Measurements from ENCODE around the gene RAD18.

- TF ChIP-seq CTCF (IDR thresholded peaks at IDR 0.05) (no peak), NFIC (IDR thresholded peaks at IDR 0.05; ENCODE audit: borderline replicate concordance) (no peak), TAF1 (IDR thresholded peaks at IDR 0.05; ENCODE audit: borderline replicate concordance, low read depth, low read length) (no peak), EP300 (IDR thresholded peaks at IDR 0.05; ENCODE audit: borderline replicate concordance in 1 of 2, low read depth in 1 of 2, low read length in 1 of 2) (no peak), MXI1 (IDR thresholded peaks at IDR 0.05; ENCODE audit: low read depth, low read length) (no peak), YY1 (IDR thresholded peaks at IDR 0.05; ENCODE audit: low read depth) (no peak), RXRA (IDR thresholded peaks at IDR 0.05; ENCODE audit: borderline replicate concordance, low read depth) (no peak), RAD21 (IDR thresholded peaks at IDR 0.05; ENCODE audit: low read length) (no peak), RCOR1 (IDR thresholded peaks at IDR 0.05; ENCODE audit: low read length) (no peak), JUND (IDR thresholded peaks at IDR 0.05) (no peak), NRF1 (IDR thresholded peaks at IDR 0.05; ENCODE audit: low read depth, low read length) (no peak)
- TF ChIP-seq, protein P1, sequence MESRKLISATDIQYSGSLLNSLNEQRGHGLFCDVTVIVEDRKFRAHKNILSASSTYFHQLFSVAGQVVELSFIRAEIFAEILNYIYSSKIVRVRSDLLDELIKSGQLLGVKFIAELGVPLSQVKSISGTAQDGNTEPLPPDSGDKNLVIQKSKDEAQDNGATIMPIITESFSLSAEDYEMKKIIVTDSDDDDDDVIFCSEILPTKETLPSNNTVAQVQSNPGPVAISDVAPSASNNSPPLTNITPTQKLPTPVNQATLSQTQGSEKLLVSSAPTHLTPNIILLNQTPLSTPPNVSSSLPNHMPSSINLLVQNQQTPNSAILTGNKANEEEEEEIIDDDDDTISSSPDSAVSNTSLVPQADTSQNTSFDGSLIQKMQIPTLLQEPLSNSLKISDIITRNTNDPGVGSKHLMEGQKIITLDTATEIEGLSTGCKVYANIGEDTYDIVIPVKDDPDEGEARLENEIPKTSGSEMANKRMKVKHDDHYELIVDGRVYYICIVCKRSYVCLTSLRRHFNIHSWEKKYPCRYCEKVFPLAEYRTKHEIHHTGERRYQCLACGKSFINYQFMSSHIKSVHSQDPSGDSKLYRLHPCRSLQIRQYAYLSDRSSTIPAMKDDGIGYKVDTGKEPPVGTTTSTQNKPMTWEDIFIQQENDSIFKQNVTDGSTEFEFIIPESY (IDR thresholded peaks at IDR 0.05; ENCODE audit: borderline replicate concordance, low read depth): no peak
- TF ChIP-seq, protein P2, sequence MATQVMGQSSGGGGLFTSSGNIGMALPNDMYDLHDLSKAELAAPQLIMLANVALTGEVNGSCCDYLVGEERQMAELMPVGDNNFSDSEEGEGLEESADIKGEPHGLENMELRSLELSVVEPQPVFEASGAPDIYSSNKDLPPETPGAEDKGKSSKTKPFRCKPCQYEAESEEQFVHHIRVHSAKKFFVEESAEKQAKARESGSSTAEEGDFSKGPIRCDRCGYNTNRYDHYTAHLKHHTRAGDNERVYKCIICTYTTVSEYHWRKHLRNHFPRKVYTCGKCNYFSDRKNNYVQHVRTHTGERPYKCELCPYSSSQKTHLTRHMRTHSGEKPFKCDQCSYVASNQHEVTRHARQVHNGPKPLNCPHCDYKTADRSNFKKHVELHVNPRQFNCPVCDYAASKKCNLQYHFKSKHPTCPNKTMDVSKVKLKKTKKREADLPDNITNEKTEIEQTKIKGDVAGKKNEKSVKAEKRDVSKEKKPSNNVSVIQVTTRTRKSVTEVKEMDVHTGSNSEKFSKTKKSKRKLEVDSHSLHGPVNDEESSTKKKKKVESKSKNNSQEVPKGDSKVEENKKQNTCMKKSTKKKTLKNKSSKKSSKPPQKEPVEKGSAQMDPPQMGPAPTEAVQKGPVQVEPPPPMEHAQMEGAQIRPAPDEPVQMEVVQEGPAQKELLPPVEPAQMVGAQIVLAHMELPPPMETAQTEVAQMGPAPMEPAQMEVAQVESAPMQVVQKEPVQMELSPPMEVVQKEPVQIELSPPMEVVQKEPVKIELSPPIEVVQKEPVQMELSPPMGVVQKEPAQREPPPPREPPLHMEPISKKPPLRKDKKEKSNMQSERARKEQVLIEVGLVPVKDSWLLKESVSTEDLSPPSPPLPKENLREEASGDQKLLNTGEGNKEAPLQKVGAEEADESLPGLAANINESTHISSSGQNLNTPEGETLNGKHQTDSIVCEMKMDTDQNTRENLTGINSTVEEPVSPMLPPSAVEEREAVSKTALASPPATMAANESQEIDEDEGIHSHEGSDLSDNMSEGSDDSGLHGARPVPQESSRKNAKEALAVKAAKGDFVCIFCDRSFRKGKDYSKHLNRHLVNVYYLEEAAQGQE (IDR thresholded peaks at IDR 0.05; ENCODE audit: low read depth, low read length): no peak
These were observed 9.4 kb upstream of the RAD18 start for GRCh38 chr3:8972639-8973038.

Measured in SK-N-SH (cell line).